Activated CD8-positive, alpha-beta memory T cell treated with anti-CD3 and anti-CD28 coated beads, Interleukin-2, amount 50 U/mL, for 1 hour (primary cell): ENCODE data around the gene PLAC8L1.
"Not testable (repeated sequence)": the region's sequence is repeated elsewhere in the genome, so short reads cannot be mapped to it uniquely, and the experiment has no call there.

ENCODE experiments used
- DNase-seq: peaks from one replicate; pipeline ENCODE4 v3.0.0-alpha.2; 2020; ENCODE audit errors: extremely low read depth

Gene PLAC8L1, protein sequence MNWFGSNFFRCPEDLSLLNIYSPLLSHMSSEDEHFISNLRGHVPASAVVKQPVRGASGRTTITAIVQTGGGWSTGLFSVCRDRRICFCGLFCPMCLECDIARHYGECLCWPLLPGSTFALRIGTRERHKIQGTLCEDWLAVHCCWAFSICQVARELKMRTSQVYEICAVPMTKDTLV

GRCh38 chr5:146105477-146105876 lies at the start of gene PLAC8L1:
TSS of gene PLAC8L1 (minus strand) at chr5:146105577. CDS start at chr5:146104311, 1,266 bp downstream.
- no peak for DNase-seq

- no peak for DNase-seq
Observed at GRCh38 chr5:146151970-146152369, 46.6 kb upstream of the PLAC8L1 start.

- no peak for DNase-seq
Observed at GRCh38 chr5:146137967-146138403, 32.6 kb upstream of the PLAC8L1 start.

DNA sequence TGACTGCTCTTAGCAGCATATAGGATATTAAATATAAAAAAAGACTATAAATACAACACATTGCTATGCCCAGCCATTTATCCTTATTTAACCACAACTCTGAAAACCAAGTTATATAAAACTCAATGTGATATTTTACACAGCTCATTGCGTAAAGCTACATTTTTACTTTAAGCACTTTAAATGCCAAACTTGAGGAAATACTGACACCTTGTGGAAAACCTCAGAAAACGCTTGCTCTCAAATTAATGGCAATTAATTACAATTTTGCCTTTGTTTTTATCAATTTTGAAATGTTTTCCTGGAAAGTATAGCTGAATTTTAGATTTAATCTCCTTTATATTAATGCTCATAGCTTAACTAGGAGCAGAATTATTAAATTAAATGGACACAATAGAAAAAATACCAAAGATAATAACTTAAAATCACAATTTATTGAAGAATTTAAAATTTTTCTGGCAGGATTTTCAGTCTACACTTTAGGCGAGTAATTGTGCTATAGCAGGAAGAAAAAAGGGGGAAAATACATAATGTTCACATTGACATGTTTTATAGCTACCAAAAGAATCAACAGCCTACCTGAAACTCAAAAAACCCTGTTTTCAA lies 25.2 kb upstream of the PLAC8L1 start:
- no peak for DNase-seq

- DNase-seq: no peak
Observed at GRCh38 chr5:146126068-146126467, 20.7 kb upstream of the PLAC8L1 start.

DNA sequence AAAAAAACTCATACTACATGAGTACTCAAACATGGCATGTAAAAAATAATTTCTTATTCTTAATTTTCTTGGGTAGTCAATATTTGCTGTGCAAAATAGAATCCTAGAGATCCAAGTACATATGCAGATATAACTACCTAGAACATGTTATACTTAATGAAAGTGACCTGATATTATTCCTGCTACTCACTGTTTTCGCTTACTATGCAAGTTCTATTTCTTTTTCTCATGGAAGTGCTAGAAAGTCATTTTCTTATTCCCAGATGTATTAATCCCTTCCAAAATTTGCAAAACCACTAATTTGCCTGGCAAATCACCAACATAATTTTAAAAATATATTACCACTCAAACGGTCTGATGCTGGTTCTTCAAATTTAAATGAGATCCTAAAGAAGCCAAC lies 19.2 kb upstream of the PLAC8L1 start:
- no peak for DNase-seq

- DNase-seq: not testable (repeated sequence)
Observed at GRCh38 chr5:146121451-146121850, 16.1 kb upstream of the PLAC8L1 start.

DNA sequence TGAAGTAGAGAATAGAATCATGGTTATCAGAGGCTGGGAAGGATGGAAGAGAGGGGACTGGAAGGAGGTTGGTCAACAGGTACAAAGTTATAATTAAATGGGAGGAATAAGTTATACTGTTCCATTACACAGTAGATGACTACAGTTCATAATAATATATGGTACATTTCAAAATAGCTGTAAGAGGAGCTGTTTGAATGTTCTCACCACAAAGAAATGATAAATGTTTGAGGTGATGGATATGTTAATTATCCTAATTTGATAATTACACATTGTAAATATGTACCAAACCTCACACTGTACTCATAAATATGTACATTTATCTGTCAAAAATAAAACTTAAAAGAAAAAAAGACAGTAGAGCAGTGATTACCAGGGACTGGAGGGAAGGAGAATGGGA lies 12.9 kb upstream of the PLAC8L1 start:
- no peak for DNase-seq

DNA sequence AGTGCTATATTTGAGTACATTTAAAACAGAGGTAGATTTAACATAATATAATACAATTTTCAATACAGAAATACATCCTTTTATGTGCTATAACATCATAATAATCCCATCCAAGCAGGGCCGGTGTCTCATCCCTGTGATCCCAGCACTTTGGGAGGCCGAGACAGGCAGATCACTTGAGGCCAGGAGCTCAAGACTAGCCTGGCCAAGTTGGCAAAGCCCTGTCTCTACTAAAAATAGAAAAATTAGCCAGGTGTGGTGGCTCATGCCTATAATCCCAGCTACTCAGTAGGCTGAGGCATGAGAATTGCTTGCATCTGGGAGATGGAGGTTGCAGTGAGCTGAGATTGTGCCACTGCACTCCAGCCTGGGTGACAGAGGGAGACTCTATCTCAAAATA lies 11.8 kb upstream of the PLAC8L1 start:
- not testable (repeated sequence) for DNase-seq

- no peak for DNase-seq
Observed at GRCh38 chr5:146116361-146116760, 11.0 kb upstream of the PLAC8L1 start.

- no peak for DNase-seq
Observed at GRCh38 chr5:146112476-146112875, 7.1 kb upstream of the PLAC8L1 start.

DNA sequence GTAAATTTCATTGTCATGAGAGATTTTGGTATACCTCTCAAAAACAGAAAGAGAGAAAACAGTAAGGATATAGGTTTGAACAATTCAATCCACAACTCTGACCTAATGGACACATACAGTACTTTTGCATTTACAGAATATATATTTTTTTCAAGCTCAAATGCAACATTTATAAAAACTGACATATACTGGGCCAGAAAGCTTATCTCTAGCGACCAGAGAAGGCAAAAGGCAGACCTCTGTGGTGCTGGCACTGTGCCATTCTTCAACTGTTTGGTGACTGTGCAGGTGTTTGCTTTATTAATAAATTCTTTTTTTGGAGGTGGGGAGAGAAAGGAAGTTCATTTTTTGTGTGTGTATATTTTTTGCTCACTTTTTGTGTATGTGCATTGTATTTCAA lies 6.0 kb upstream of the PLAC8L1 start:
- no peak for DNase-seq

DNA sequence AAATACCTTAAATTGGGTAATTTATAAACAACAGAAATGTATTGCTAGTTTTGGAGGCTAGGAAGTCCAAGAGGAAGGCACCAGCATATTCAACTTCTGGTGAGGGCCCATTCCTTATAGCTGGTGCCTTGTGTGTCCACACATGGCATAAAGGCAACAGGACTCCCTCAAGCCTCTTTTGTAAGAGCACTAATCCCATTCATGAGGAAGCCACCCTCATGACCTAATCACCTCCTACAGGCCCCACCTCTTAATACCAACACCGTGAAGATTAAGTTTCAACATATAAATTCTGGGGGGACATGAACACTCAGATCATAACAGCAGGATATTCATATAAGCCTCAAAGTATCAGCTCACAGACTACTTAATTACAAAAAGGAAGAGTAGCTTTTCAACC lies 4.0 kb upstream of the PLAC8L1 start:
- no peak for DNase-seq

- DNase-seq: not testable (repeated sequence)
Observed at GRCh38 chr5:146108870-146109269, 3.5 kb upstream of the PLAC8L1 start.

DNA sequence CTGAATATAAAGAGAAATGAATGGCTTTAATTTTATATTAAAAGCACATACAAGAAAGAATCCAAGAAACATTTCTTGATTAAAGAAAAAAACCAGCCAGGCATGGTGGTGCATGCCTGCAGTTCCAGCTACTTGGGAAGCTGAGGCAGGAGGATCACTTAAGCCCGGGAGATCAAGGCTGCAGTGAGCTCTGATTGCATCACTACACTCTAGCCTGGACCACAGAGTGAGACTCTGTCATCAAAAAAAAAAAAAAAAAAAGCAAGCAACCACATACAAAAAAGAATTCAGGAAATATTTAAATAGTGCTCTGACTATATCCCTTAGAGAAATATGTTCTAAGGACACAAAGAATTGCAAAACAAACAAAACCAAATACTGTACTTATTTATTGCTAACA lies 2.5 kb upstream of the PLAC8L1 start:
- no peak for DNase-seq

GRCh38 chr5:146103594-146103993 lies 1.8 kb downstream of the PLAC8L1 start:
- DNase-seq: no peak

DNA sequence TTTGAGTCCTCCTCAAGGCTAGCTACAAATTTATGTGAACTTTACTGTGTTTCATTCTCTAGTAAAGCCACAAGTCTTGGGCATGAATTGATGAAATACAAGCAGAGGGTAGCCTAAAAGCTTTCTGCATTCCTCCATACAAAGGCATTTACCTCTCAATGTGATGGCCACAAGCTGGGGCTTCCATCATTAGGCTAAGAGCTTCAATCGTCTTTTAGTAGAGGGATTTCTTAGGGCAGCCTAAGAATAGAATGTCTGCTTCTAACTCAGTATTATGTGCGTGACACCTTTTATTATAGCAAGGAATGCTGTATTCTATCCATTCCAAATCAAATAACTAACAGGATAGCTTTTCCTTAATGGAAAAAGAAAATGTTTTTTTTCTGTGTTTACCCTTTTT lies 3.7 kb downstream of the PLAC8L1 start:
- DNase-seq: no peak

- DNase-seq: no peak
Observed at GRCh38 chr5:146098047-146098446, 7.3 kb downstream of the PLAC8L1 start.

- DNase-seq: no peak
Observed at GRCh38 chr5:146091881-146092280, 13.5 kb downstream of the PLAC8L1 start.

- DNase-seq: no peak
Observed at GRCh38 chr5:146089287-146089686, 16.1 kb downstream of the PLAC8L1 start.

DNA sequence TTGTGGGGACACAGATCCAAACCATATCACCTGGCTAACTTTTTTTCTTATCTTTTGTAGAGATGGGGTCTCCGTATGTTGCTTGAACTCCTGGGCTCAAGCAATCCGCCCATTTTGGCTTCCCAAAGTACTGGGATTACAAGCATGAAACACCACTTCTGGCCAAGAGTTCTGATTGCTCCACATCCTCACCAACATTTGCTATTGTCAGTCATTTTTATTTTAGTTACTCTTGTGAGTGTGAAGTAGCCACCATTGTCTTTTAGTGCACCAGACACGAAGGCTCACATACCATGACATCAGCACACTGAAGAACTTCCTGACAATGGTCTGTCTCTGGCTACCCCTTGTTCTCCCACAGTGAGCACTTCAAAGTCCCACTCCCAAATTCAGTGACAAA lies 17.3 kb downstream of the PLAC8L1 start:
- DNase-seq: no peak

GRCh38 chr5:146084376-146084775 lies 21.0 kb downstream of the PLAC8L1 start:
- DNase-seq: no peak

DNA sequence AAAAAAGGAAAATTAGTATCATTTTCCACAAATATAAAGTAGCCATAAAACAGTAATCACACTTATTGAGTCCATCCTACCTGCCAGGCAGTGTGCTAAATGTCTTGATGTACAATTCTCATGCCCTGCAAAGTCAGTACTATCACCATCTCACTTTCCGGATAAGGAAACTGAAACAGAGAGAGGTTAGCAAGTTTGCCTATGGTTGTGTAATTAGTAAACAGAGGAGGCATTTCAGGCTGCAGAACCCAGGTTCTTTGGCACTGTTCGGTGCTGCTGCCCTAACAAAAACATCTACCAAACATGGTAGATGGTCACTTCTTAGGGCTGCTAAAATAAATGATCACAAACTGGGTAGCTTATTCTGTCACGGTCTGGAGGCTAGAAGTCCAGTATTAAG lies 22.6 kb downstream of the PLAC8L1 start:
- no peak for DNase-seq

GRCh38 chr5:146081556-146081955 lies 23.8 kb downstream of the PLAC8L1 start:
- DNase-seq: no peak
